NAMALWA (cell line): Measurements from ENCODE around the gene CCNY.

Experiments
- DNase-seq: peaks from one replicate; pipeline ENCODE4 v3.0.0-alpha.2; 2015; ENCODE audit warnings: low spot score

CCNY gene

DNA sequence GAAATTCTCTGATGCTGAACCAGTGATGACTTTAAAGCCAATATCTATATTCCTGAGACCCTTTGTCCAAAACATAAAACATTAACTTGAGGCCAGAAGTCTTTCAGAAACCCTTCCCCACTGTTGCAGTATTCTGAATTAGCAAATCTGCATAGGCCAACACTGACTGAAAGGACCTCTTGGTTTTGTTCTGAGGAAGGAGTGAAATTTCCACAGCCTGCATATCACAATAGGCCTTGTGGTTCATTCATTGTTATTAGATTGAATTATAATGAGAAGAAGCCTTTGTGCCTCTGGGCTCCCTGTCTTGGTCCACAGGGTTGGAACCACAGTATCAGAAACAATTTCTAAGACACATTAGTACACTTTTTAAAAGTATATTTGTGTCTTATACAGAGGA, 90.3 kb downstream of the CCNY start:
- no peak for DNase-seq

- DNase-seq = no peak
Measured at GRCh38 chr10:35427543-35427942, 91.2 kb downstream of the CCNY start.

DNA sequence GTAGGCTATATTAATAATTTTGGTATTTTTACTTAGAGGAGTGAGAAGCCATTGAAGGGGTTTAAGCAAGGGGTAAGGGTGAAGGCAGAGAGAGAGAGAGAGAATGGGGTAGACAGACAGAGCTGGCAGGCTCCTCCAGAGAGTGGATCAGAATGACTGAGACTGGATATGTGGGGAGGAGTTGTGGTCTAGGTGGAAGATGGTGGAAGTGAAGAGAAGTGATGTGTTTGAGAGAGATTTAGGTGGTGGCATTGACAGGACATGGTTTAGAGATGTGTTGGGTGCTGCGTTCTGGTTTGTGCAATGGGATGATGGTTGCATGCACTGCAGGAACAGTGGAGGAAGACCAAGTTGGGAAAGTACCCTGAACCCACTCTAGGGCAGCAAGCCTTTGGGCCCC, 92.2 kb downstream of the CCNY start:
- DNase-seq = no peak

DNA sequence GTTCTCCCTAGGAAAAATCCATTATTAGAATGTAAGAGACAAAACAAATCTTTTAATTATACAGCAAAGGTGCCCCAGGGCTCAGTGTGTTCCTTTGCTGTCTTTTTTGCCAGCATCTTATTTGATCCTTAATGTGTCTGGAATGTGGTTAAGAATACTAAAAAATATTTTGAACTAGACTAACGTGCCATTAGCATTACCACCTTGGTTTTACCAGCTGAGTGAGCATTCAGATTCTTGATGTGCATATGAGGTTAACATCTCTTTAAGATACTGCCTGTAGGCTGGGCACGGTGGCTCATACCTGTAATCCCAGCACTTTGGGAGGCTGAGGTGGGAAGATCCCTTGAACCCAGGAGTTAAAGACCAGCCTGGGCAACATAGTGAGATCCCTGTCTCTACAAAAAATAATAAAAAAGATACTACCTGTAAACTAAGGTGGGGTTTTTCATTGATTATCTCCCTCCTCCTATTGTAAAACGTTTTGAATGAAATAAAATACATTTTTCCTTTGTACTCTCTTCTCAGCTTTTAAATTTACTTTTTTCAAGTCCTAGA, 96.6 kb downstream of the CCNY start:
- no peak for DNase-seq

- DNase-seq = no peak
Measured at GRCh38 chr10:35433851-35434426, 97.6 kb downstream of the CCNY start.

GRCh38 chr10:35434533-35434932, 98.2 kb downstream of the CCNY start:
- DNase-seq = no peak

- no peak for DNase-seq
Measured at GRCh38 chr10:35435824-35436223, 99.5 kb downstream of the CCNY start.

GRCh38 chr10:35437829-35438228, 101.5 kb downstream of the CCNY start:
- no peak for DNase-seq

DNA sequence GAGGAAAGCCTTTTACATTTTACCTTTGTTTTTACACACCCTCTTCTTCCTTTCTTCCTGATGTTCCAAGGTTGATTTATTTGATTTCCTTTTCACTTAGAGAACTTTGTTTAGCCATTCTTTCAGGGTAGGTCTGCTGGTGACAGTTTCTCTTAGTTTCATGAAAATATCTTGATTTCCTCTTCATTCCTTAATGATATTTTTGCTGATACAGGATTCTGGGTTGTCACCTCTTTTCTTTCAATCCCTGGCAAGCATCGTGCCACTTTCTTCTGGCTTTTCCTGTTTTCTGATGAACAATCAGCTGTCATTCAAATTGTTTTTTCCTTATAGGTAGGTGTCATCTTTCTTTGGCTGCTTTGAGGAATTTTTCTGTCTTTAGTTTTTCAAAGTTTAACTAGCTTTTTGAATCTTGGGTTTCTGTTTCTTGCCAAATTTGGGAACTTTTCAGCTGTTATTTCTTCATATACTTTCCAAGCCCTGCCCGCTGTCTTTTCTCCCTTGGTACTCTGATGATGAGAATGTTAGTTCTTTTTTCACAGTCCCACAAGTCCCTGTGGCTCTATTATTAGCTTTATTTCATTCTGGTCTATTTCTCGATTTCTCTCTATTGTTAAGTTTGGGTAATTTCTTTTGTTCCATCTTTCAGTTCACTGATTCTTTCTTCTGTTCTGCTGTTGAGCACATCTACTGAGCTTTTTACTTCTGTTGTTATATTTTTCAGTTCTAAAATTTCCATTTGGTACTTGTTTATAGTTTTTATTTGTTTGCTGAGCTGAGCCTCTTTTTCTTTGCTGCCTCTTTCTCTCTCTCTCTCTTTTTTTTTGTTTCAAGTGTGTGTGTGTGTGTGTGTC, 102.6 kb downstream of the CCNY start:
- DNase-seq = no peak

DNA sequence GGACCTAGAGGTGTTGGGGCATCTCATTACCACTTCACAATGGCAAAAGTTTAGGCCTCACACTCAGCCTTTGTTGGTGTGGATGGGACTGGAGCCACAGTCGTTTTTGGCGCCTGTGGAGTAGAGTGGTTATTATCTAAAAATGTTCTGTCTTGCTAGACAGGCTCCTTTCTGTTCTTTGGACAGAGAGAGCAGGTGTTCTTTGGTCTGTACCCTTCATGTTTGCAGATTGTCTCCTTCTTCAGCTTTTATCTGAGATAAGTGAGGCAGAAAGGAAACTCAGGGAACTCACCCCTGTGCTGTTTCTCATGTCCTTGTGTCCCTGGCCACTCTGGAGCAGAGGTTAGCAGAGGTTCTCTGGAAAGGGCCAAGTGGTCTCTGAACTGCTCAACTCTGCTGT, 103.7 kb downstream of the CCNY start:
- no peak for DNase-seq

DNA sequence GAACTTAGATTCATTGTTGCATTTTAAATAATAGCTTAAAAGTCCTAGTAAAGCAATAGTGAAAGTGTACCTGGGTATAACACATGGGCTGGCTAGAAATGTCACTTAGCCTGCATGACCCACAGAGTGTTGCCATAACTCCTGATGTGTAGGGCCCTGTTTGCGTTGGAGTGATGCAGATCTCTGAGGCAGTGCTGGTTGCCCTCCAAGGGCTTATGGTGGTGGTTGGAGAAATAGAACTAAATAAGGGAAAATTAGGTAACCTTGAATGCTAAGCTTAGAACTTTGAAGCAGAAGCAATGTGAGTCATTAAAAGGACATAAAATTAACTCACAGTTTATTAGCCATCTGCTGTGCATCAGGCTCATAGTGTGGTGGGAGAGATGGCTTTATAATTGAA, 105.7 kb downstream of the CCNY start:
- DNase-seq = no peak

GRCh38 chr10:35442592-35442991, 106.3 kb downstream of the CCNY start:
- DNase-seq = no peak

GRCh38 chr10:35443858-35444257, 107.5 kb downstream of the CCNY start:
- no peak for DNase-seq

DNA sequence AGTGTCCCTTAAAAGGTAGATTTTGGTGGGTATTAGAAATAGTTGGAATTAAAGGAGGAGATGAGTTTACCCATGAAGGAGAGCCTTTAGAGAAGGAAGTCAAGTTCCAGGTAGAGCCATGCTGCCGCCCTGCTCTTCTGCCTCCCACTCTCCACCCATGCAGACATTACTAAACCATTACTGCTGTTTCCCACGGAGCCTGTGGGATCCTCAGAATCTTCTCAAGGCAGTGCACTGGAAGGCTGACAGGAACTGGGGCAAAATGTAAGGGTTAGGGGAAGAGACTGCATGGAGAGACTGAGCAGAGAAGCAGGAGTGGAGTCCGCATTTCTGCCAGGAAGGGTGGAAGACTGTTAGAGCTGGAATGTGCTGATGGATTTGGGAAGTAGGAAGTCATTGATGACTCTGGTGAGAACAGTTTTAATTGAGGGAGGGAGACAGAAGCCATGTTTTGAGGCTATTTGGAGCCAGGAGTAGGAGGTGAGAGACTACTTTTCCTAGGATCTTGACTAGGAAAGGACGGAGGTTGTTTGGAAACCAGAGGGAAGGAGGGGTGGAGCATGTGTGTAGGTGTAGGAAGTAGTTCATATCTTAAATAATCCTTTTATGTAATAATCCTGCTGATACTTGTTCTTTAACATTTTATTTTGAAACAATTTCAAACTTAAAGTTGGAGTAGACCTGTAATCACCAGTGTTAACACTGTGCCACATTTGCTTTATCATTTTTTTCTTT, 109.0 kb downstream of the CCNY start:
- DNase-seq = no peak

GRCh38 chr10:35446439-35446838, 110.1 kb downstream of the CCNY start:
- no peak for DNase-seq

DNA sequence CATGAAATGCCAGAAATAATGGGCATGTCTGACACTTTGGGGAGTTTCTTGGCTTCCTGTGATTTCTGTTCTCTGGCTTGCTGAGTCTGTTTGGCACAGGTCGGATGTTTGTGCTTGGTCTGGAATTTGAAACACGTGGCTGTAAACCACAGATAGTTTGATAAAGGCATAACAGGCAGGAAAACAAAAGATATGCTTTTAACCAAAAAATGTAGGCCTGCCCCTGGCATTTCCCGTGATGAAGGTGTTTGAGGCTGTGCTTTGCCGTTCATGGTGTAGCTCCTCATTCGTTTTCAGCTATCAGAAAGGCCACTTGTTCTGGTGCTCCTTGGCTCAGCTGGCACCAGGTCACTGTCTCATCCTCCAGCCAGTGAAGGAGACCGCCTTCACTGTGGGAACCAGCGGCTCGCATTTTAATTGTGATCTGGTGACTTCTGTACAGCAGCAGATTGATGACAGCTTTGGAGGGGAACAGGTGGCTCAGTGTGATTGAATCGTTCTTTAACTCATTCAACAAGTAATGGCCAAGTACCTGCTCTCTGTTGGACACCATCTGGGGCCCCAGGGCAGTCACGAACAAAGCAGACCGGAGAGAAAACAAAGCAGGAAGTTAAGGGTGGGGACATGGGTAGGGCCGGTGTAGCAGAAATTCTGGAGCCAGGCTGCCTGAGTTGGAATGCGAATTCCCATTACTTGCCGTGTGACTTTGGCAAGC, 111.5 kb downstream of the CCNY start:
- DNase-seq = no peak

GRCh38 chr10:35448687-35449662, 112.7 kb downstream of the CCNY start:
- no peak for DNase-seq

- DNase-seq = no peak
Measured at GRCh38 chr10:35449944-35450343, 113.6 kb downstream of the CCNY start.

GRCh38 chr10:35451151-35452016, 115.1 kb downstream of the CCNY start:
- DNase-seq = peak; percentile 21

DNA sequence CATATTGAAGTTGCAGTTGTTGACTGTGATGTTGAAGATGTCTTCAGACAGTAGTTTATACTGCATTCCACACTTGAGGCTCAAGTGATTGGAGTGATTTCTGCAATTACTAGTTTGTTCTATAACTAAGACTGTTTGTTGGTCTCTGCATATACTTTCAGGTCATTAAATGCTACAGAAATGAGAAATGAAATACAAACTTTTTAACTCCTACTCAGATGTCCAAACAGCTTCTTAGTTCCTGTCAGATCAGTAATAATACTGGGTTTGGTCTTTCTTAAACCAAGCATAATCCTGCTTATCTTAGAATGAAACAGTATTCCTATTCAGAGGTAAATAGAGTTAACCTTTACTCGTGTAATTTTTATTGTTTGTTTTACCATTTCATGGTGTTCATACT, 115.9 kb downstream of the CCNY start:
- DNase-seq = no peak
